IMR-90 (cell line): ENCODE measurements around the gene PRR22. TPM values are rescaled to one million over a fixed set of nuclear protein-coding genes. Genes with fewer than 3 reads are reported as not detected.
"Not testable (repeated sequence)": the region's sequence is repeated elsewhere in the genome, so short reads cannot be mapped to it uniquely, and the experiment has no call there.

ENCODE experiments used
- ATAC-seq: fragments of 200-7000 bp; cut with Tn5 transposase; 2 replicates; pipeline ENCODE4 v1.9.1; 2020; ENCODE audit warnings: low read depth, mild to moderate bottlenecking, moderate library complexity
- BruUV-seq: library from RNA; stranded (reverse); fragments of 400-500 nt; replicated peaks from 2 replicates; lab custom pipeline; 2021; lab: Mats Ljungman, UMichigan
- CTCF ChIA-PET: fragments of 300-600 bp; formaldehyde crosslinking; extraction: SDS; loops from one replicate; lab custom pipeline; 2021; ENCODE audit warnings: antibody characterized with exemption; lab: Yijun Ruan, JAX
- POLR2A ChIA-PET: fragments of 300-600 bp; sonication (Branson Sonifier 250); formaldehyde crosslinking; loops from one replicate; lab custom pipeline; 2022; ENCODE audit warnings: antibody characterized with exemption; ENCODE audit not compliant: unreplicated experiment; lab: Charles Lee
- DNase-seq: peaks from one replicate; pipeline ENCODE4 v3.0.0; 2013
- H2AFZ ChIP-seq: replicated peaks from 2 replicates; pipeline ENCODE3; 2013; ENCODE audit warnings: low read length, mild to moderate bottlenecking; ENCODE audit not compliant: poor library complexity
- H2AK5ac ChIP-seq: 2 replicates; pipeline ENCODE4 v1.6.1; 2013; ENCODE audit warnings: low read depth, low read length, inconsistent platforms
- H2AK9ac ChIP-seq: replicated peaks from 2 replicates; pipeline ENCODE3; 2013; ENCODE audit warnings: mild to moderate bottlenecking, low read depth, low read length, moderate library complexity; ENCODE audit not compliant: poor library complexity
- H2BK120ac ChIP-seq: 2 replicates; pipeline ENCODE4 v1.6.1; 2013; ENCODE audit warnings: low read depth, low read length, inconsistent platforms
- H2BK15ac ChIP-seq: 3 replicates; pipeline ENCODE4 v1.6.1; 2013; ENCODE audit warnings: low read depth, low read length, inconsistent platforms
- H2BK20ac ChIP-seq: 2 replicates; pipeline ENCODE4 v1.6.1; 2013; ENCODE audit warnings: low read depth, mild to moderate bottlenecking, inconsistent platforms, low read length, moderate library complexity
- H2BK5ac ChIP-seq: 2 replicates; pipeline ENCODE4 v1.6.1; 2013; ENCODE audit warnings: mild to moderate bottlenecking, low read depth, low read length, inconsistent platforms; ENCODE audit not compliant: poor library complexity, severe bottlenecking
- H3K14ac ChIP-seq: replicated peaks from 2 replicates; pipeline ENCODE4 v1.6.1; 2013; ENCODE audit warnings: low read depth, low read length, inconsistent platforms
- H3K18ac ChIP-seq: 2 replicates; pipeline ENCODE4 v1.6.1; 2013; ENCODE audit warnings: low read depth, low read length, control low read depth
- H3K23ac ChIP-seq: 2 replicates; pipeline ENCODE4 v1.6.1; 2013; ENCODE audit warnings: low read depth, low read length, inconsistent platforms
- H3K27ac ChIP-seq: 2 replicates; pipeline ENCODE4 v1.5.1; 2013; ENCODE audit warnings: mild to moderate bottlenecking, control low read depth, low read length; ENCODE audit not compliant: insufficient read depth
- H3K27me3 ChIP-seq: 2 replicates; pipeline ENCODE4 v1.6.1; 2013; ENCODE audit warnings: low read length; ENCODE audit not compliant: control insufficient read depth, insufficient read depth
- H3K36me3 ChIP-seq: 2 replicates; pipeline ENCODE4 v1.6.1; 2013; ENCODE audit warnings: low read length, mixed read lengths; ENCODE audit not compliant: control insufficient read depth, insufficient read depth
- H3K4ac ChIP-seq: 2 replicates; pipeline ENCODE4 v1.6.1; 2013; ENCODE audit warnings: low read depth, low read length, inconsistent platforms
- H3K4me1 ChIP-seq: 2 replicates; pipeline ENCODE4 v1.6.1; 2013; ENCODE audit warnings: low read length, mixed read lengths; ENCODE audit not compliant: control insufficient read depth, insufficient read depth
- H3K4me2 ChIP-seq: 2 replicates; pipeline ENCODE4 v1.6.1; 2013; ENCODE audit warnings: low read depth, mild to moderate bottlenecking, control low read depth, low read length, moderate library complexity
- H3K4me3 ChIP-seq: 2 replicates; pipeline ENCODE4 v1.5.1; 2013; ENCODE audit warnings: low read depth, mild to moderate bottlenecking, control low read depth, low read length, moderate library complexity; ENCODE audit not compliant: insufficient read depth
- H3K56ac ChIP-seq: 2 replicates; pipeline ENCODE4 v1.6.1; 2013; ENCODE audit warnings: low read length, inconsistent platforms; ENCODE audit not compliant: insufficient read depth; ENCODE audit errors: extremely low read depth
- H3K79me1 ChIP-seq, 2 experiments: 2 replicates each; pipeline ENCODE4 v1.6.1; 2013; ENCODE audit warnings: low read length in 2 of 2, inconsistent platforms in 1 of 2, low read depth in 1 of 2
- H3K9ac ChIP-seq: 2 replicates; pipeline ENCODE4 v1.6.1; 2013; ENCODE audit warnings: low read depth, low read length, control low read depth
- H3K9me1 ChIP-seq: 2 replicates; pipeline ENCODE4 v1.6.1; 2013; ENCODE audit warnings: low read length, inconsistent platforms; ENCODE audit not compliant: insufficient read depth
- H3K9me3 ChIP-seq: 2 replicates; pipeline ENCODE4 v1.6.1; 2013; ENCODE audit warnings: low read length; ENCODE audit not compliant: control insufficient read depth, insufficient read depth
- H4K20me1 ChIP-seq: 2 replicates; pipeline ENCODE4 v1.6.1; 2013; ENCODE audit warnings: low read length, inconsistent platforms; ENCODE audit not compliant: insufficient read depth
- H4K5ac ChIP-seq: 2 replicates; pipeline ENCODE4 v1.6.1; 2013; ENCODE audit warnings: mild to moderate bottlenecking, low read depth, low read length, control low read depth
- H4K8ac ChIP-seq, 2 experiments: 2 replicates each; pipeline ENCODE4 v1.6.1; 2013; ENCODE audit warnings: low read depth in 2 of 2, low read length in 2 of 2, control low read depth in 1 of 2, inconsistent platforms in 1 of 2
- H4K91ac ChIP-seq: 2 replicates; pipeline ENCODE4 v1.6.1; 2013; ENCODE audit warnings: low read depth, low read length, inconsistent platforms; ENCODE audit not compliant: insufficient read depth
- WGBS, 2 experiments: methylation state at CpG; one replicate each; pipeline versions ENCODE4 v1.1.5 to v1.1.7; 2013; ENCODE audit warnings: missing lambda C conversion rate in 2 of 2; ENCODE audit not compliant: insufficient read length in 1 of 2; ENCODE audit errors: extremely low coverage in 2 of 2; 5-methylcytosine and 5-hydroxymethylcytosine counted together
- dilution Hi-C: fragments of 300-500 bp; cut with HindIII; formaldehyde crosslinking; loops from one replicate; pipeline ENCODE4 v1.14.3; 2018; ENCODE audit warnings: low sequenced_read_pairs; ENCODE audit not compliant: unreplicated experiment
- in situ Hi-C: fragments of 300-500 bp; cut with MboI; formaldehyde crosslinking; loops from 3 replicates; pipeline ENCODE4 v1.14.3; 2019; ENCODE audit warnings: low sequenced_read_pairs, inconsistent platforms, mixed read lengths
- intact Hi-C: fragments of 100-400 bp; cut with micrococcal nuclease; formaldehyde crosslinking; loops from 2 replicates; pipeline ENCODE4 v1.10.0; 2022
- polyA plus RNA-seq, 3 experiments: library from polyadenylated mRNA; depleted of rRNA; stranded (reverse); fragments of >200 nt; gene quantifications; 2 replicates each; pipeline ENCODE4 v1.2.3, GENCODE V29; 2012; ENCODE audit warnings: low replicate concordance in 1 of 3
- total RNA-seq: library from RNA; depleted of rRNA; stranded (reverse); fragments of >200 nt; gene quantifications from 2 replicates; pipeline ENCODE4 v1.2.3, GENCODE V29; 2012

The PRR22 gene
- total and polyA plus RNA-seq, 2 of the 4 experiments (the other 2 are of a cell fraction) = 0.92 TPM; not detected in 1

GRCh38 chr19:5780916-5781315, 3.6 kb downstream of the PRR22 start:
- H2AK5ac ChIP-seq, H4K20me1 ChIP-seq, H2BK120ac ChIP-seq, H2AFZ ChIP-seq, DNase-seq, H3K9me1 ChIP-seq, H3K4me1 ChIP-seq, H4K8ac ChIP-seq, H3K23ac ChIP-seq, dilution Hi-C loops, H3K27me3 ChIP-seq, H2BK15ac ChIP-seq, H3K14ac ChIP-seq, H3K4me2 ChIP-seq, H3K4me3 ChIP-seq, H3K9me3 ChIP-seq, H2BK5ac ChIP-seq, intact Hi-C loops, H3K4ac ChIP-seq, H2AK9ac ChIP-seq, H3K79me1 ChIP-seq, ATAC-seq, H3K9ac ChIP-seq, H3K27ac ChIP-seq, BruUV-seq, H4K91ac ChIP-seq, H4K5ac ChIP-seq, H2BK20ac ChIP-seq, in situ Hi-C loops, H3K56ac ChIP-seq, H3K18ac ChIP-seq: not testable (repeated sequence)
- WGBS, 2 experiments = 94% methylated on average over 5 of the region's 11 CpGs; no CpG with 5 or more reads in 1 of the 2 experiments
- POLR2A ChIA-PET = interaction anchor here (0.6 kb wide), 1 partner anchor 389 kb away, joined by 3 read pairs; no protein-coding TSS in a partner anchor
- peaks cover 13% of the 10 kb centered on the region for H3K36me3 ChIP-seq
- CTCF ChIA-PET = interaction anchor here (0.6 kb wide), 1 partner anchor 1717 kb away, joined by 3 read pairs; no protein-coding TSS in a partner anchor
